Measurements from ENCODE around the gene TDRD6. TPM values are rescaled to one million over a fixed set of nuclear protein-coding genes. Genes with fewer than 3 reads are reported as not detected.
A peak's percentile ranks its signal among the peaks of the same experiment; 100 is the strongest.

The TDRD6 gene
- total RNA-seq, 2 donors from 2014 or later = 1.8 TPM

DNA sequence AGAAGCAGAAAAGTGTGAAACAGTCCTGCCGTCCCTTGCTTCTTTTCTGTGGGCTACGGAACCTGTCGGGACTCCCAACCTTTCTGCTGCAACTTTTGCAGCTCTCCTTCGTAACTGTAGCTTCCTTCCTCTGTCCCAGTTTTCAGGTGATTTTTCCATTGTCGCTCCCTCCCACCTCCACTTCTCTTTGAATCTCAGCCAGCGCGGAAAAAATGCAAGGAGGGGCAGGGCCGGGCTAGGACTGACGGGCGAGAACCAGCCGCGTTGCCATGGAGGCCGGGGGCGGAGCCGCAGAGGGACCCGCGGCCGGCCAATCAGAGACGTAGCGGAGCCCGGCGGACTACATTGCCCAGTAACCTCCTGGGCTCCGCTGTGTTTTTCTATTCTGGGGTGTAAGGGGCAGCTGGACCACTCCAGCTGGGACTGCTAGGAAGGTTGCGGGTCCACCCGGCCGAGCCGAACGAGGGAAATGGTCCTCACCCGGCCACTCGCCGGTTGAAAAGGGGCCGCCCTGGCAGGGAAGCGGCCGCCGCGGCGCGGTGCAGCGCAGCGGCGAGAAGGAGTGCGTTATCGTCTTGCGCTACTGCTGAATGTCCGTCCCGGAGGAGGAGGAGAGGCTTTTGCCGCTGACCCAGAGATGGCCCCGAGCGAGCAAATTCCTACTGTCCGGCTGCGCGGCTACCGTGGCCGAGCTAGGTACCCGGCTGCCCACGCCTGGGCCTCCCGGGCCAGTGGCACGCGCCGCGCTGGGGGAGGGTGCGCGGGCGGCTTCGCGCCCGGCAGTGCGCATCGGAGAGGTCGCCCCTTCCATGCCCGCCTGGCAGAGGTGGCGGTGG is 34.9 kb upstream of the TDRD6 start, which contains the start of the genes CYP39A1 and SLC25A27:
Gene CYP39A1, minus strand, starts transcription at position 216 of the 836 bp plus-strand sequence. CDS start 236 bp downstream, outside the sequence.
Gene SLC25A27, plus strand, starts transcription at position 373 of the 836 bp plus-strand sequence. Its CDS starts 218 bp downstream, at position 591.
- Histone ChIP-seq H3K9me3 (no peaks in the 10 kb centered on the region), H3K4me3 (peak within 1 kb of the TSS; percentile 85), H3K36me3 (no peaks in the 10 kb centered on the region), H3K4me1 (ENCODE audit: control insufficient read depth in 1 of 2, low read depth in 2 of 2) (peaks cover 7 to 18% of the 10 kb centered on the region in 2 donors), H3K27me3 (replicated peaks; ENCODE audit: insufficient read depth) (no peaks in the 10 kb centered on the region), H3K27ac (peak within 1 kb of the TSS; percentile 67 to 72)
- no peak for TF ChIP-seq CTCF (IDR thresholded peaks at IDR 0.05)
- DNase-seq (ENCODE audit: low spot score) (peak; percentile 71), ATAC-seq (ENCODE audit: insufficient number of reproducible peaks, low FRiP score, low read depth) (peak; percentile 98)

DNA sequence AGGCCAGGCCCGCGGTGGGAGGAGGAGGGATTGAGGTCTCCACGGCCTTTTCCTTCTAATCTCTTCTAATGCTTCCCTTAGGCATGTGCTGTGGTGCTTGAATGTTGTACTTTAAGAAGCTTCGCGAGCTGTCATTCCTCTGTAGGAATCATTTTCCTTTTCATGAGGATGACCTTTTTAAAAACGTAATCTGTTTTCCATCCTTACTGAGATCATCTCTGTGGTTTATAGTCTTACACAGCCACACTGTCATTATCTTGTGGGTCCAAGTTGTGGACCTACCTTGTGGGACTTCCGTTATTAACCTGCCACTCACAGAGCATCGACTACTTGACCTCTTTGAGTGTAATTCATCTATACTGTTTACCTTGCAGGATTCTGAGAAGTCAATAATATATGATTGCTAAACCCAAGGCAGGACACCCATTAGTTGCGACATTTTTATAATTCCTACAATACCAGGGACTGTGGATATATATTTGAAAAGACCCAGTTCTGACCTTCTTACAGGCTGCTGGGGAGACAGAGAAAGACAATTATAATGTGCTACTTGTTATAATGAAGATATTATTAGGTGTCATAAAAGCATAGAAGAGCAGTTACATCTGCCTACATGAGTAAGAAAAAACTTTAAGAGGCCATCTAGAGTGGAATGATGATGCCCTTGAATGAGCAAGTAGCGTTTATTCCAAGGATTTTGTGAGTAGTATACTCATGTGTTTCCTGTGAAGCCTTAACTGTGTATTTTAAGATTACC is 34.1 kb upstream of the TDRD6 start:
- H3K9me3 ChIP-seq = no peaks in the 10 kb centered on the region
- peaks cover 7 to 18% of the 10 kb centered on the region in 2 donors for H3K4me1 ChIP-seq (ENCODE audit: control insufficient read depth in 1 of 2, low read depth in 2 of 2)
- H3K4me3 ChIP-seq = peak overlapping the region; percentile 85
- DNase-seq (ENCODE audit: low spot score) = no peak
- no peaks in the 10 kb centered on the region for H3K36me3 ChIP-seq
- no peak for ATAC-seq (ENCODE audit: insufficient number of reproducible peaks, low FRiP score, low read depth)
- TF ChIP-seq CTCF (IDR thresholded peaks at IDR 0.05) = no peak
- peak overlapping the region; percentile 67 to 72 for H3K27ac ChIP-seq
- no peaks in the 10 kb centered on the region for H3K27me3 ChIP-seq (replicated peaks; ENCODE audit: insufficient read depth)

- DNase-seq (ENCODE audit: low spot score) (no peak), ATAC-seq (ENCODE audit: insufficient number of reproducible peaks, low FRiP score, low read depth) (no peak)
- Histone ChIP-seq H3K36me3 (no peaks in the 10 kb centered on the region), H3K27me3 (replicated peaks; ENCODE audit: insufficient read depth) (no peaks in the 10 kb centered on the region), H3K4me3 (no peak overlapping the region), H3K4me1 (ENCODE audit: control insufficient read depth in 1 of 2, low read depth in 2 of 2) (peaks cover 7 to 18% of the 10 kb centered on the region in 2 donors), H3K27ac (no peak overlapping the region), H3K9me3 (no peaks in the 10 kb centered on the region)
- TF ChIP-seq CTCF (IDR thresholded peaks at IDR 0.05) = no peak
These were observed 31.9 kb upstream of the TDRD6 start for GRCh38 chr6:46655803-46656202.

GRCh38 chr6:46657642-46658041 is 30.0 kb upstream of the TDRD6 start:
- no peak overlapping the region for H3K4me3 ChIP-seq
- H3K4me1 ChIP-seq (ENCODE audit: control insufficient read depth in 1 of 2, low read depth in 2 of 2) = peaks cover 7 to 12% of the 10 kb centered on the region in 2 donors
- DNase-seq (ENCODE audit: low spot score) = no peak
- H3K36me3 ChIP-seq = no peaks in the 10 kb centered on the region
- ATAC-seq (ENCODE audit: insufficient number of reproducible peaks, low FRiP score, low read depth) = no peak
- H3K9me3 ChIP-seq = no peaks in the 10 kb centered on the region
- TF ChIP-seq CTCF (IDR thresholded peaks at IDR 0.05) = no peak
- H3K27ac ChIP-seq = no peak overlapping the region
- no peaks in the 10 kb centered on the region for H3K27me3 ChIP-seq (replicated peaks; ENCODE audit: insufficient read depth)

GRCh38 chr6:46661483-46661882 is 26.2 kb upstream of the TDRD6 start:
- no peak for TF ChIP-seq CTCF (IDR thresholded peaks at IDR 0.05)
- Histone ChIP-seq H3K9me3 (no peaks in the 10 kb centered on the region), H3K4me3 (no peak overlapping the region), H3K27ac (no peak overlapping the region), H3K27me3 (replicated peaks; ENCODE audit: insufficient read depth) (no peaks in the 10 kb centered on the region), H3K4me1 (ENCODE audit: control insufficient read depth in 1 of 2, low read depth in 2 of 2) (no peaks in the 10 kb centered on the region), H3K36me3 (no peaks in the 10 kb centered on the region)
- ATAC-seq (ENCODE audit: insufficient number of reproducible peaks, low FRiP score, low read depth) = no peak
- no peak for DNase-seq (ENCODE audit: low spot score)
